GM06990 (cell line): ENCODE measurements around the gene PFKFB3.
"Not testable (repeated sequence)": the region's sequence is repeated elsewhere in the genome, so short reads cannot be mapped to it uniquely, and the experiment has no call there.

Source experiments
- DNase-seq: peaks from one replicate; pipeline ENCODE4 v3.0.0-alpha.2; 2011; ENCODE audit not compliant: insufficient read length; ENCODE audit errors: extremely low read depth
- H3K27me3 ChIP-seq: replicated peaks from 2 replicates; pipeline ENCODE4 v1.6.0; 2011; ENCODE audit warnings: low read length; ENCODE audit not compliant: control insufficient read depth, insufficient read depth
- H3K36me3 ChIP-seq: 2 replicates; pipeline ENCODE4 v1.5.1; 2011; ENCODE audit warnings: low read length; ENCODE audit not compliant: control insufficient read depth, insufficient read depth
- H3K4me3 ChIP-seq: replicated peaks from 2 replicates; pipeline ENCODE4 v1.5.1; 2011; ENCODE audit warnings: low read depth, mild to moderate bottlenecking, control low read depth, low read length
- TF ChIP-seq, protein P1 (sequence below): IDR thresholded peaks from 2 replicates; pipeline ENCODE4 v1.5.1; 2011; ENCODE audit warnings: low read length, control low read depth, mild to moderate bottlenecking, inconsistent platforms; ENCODE audit not compliant: insufficient read depth, poor library complexity, severe bottlenecking

PFKFB3 gene

DNA sequence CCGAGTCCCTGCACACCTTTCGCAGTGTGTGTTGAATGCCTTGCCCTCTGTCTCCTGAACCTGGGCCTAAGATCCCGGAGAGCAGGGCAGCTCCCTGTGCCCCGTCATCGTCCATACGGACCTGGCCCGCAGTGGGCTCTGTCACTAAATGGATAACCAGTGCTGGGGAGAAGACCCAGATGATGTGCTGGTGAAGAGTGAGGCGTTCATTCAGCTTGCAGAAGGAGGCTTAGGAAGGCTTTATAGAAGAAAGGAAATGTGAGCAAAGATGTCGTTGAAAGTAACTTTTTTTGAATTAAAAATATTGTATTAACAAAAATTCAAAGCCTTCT lies 34.4 kb downstream of the PFKFB3 start:
- no peak overlapping the region for H3K4me3 ChIP-seq
- TF ChIP-seq, protein P1, sequence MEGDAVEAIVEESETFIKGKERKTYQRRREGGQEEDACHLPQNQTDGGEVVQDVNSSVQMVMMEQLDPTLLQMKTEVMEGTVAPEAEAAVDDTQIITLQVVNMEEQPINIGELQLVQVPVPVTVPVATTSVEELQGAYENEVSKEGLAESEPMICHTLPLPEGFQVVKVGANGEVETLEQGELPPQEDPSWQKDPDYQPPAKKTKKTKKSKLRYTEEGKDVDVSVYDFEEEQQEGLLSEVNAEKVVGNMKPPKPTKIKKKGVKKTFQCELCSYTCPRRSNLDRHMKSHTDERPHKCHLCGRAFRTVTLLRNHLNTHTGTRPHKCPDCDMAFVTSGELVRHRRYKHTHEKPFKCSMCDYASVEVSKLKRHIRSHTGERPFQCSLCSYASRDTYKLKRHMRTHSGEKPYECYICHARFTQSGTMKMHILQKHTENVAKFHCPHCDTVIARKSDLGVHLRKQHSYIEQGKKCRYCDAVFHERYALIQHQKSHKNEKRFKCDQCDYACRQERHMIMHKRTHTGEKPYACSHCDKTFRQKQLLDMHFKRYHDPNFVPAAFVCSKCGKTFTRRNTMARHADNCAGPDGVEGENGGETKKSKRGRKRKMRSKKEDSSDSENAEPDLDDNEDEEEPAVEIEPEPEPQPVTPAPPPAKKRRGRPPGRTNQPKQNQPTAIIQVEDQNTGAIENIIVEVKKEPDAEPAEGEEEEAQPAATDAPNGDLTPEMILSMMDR: no peak
- no peak for DNase-seq
- H3K36me3 ChIP-seq: no peaks in the 10 kb centered on the region; the same call in 1 of the 2 replicates
- no peaks in the 10 kb centered on the region for H3K27me3 ChIP-seq

DNA sequence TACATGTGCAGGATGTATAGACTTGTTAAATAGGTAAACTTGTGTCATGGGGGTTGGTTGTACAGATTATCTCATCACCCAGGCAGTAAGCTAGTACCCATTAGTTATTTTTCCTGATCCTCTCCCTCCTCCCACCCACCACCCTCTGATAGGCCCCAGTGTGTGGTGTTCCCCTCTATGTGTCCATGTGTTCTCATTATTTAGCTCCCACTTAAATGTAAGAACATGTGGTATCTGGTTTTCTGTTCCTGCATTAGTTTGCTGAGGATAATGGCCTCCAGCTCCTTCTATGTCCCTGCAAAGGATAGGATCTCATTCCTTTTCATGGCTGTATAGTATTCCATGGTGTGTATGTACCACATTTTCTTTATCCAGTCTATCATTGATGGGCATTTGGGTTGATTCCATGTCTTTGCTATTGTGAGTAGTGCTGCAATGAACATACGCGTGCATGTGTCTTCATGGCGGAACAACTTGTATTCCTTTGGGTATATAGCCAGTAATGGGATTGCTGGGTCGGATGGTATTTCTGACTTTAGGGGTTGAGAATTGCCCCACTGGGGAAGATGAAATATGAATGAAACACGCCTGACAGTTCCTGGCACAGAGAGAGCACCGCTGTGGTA lies 36.0 kb downstream of the PFKFB3 start:
- not testable (repeated sequence) for DNase-seq, H3K36me3 ChIP-seq

DNA sequence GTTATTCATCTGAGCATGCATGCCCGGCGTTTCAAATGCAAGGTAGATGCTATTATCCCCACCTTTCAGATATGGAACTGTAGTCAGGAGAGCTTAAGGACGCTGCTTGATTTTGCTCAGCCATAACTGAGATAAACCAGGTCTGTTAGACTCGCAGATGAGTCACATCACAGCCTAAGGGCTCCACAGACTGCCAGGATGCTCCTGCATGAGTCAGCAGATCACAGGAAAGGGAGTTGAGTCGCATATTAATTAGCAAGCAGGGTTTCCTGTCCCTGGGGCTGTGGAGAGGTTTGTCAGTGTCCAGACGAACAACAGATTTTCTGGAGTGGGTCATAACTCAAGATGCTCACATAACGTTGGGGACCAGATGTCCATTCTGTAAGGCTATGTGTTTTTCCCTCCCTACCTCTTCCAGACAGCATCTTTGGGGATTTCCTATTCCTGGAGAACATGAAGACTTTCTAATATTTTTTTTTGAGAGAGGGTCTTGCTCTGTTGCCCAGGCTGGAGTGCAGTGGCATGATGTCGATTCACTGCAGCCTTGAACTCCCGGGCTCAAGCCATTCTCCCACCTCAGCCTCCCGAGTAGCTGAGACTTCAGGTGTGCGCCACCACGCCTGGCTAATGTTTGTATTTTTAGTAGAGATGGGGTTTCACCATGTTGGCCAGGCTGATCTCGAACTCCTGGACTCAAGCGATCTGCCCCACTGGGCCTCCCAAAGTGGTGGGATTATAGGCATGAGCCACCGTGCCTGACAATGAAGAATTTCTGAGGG lies 36.7 kb downstream of the PFKFB3 start:
- no peak for DNase-seq
- Histone ChIP-seq H3K27me3 (no peaks in the 10 kb centered on the region), H3K36me3 (no peaks in the 10 kb centered on the region), H3K4me3 (no peak overlapping the region)
- TF ChIP-seq, protein P1: no peak

More for the DNA sequence above, 36.0 kb downstream of the PFKFB3 start:
- H3K27me3 ChIP-seq, H3K4me3 ChIP-seq: not testable (repeated sequence)

DNA sequence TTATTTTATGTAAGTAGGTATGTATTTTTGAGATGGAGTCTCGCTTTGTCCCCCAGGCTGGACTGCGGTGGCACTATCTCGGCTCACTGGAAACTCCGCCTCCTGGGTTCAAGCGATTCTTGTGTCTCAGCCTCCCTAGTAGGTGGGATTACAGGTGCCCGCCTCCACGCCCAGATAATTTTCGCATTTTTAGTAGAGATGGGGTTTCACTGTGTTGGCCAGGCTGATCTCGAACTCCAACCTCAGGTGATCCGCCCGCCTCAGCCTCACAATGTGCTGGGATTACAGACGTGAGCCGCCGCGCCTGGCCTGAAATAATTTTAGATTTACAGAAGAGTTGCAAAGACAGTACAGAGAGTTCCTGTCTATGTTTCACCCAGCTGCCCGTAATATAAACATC lies 37.5 kb downstream of the PFKFB3 start:
- no peaks in the 10 kb centered on the region for H3K27me3 ChIP-seq
- no peak for DNase-seq
- TF ChIP-seq, protein P1: no peak
- H3K36me3 ChIP-seq: no peaks in the 10 kb centered on the region
- no peak overlapping the region for H3K4me3 ChIP-seq

DNA sequence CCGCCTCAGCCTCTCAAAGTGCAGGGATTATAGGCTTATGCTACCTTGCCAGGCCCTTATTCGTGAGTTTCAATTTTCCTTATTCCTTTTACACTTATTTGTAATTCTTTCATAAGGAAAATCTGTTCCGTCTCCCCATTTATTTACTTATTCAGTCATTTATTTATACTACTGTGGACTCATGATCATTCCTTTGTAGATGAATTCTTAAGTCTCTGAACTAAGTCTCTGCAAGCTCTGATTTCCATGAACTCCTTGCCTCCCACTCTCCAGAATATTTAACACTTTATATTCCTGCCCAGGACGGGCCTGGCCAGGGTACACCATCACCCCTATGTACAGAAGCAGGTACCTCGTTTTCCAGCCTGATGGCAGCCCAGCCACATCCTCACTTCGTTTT lies 39.4 kb downstream of the PFKFB3 start:
- no peaks in the 10 kb centered on the region for H3K36me3 ChIP-seq
- DNase-seq: no peak
- TF ChIP-seq, protein P1: no peak
- no peaks in the 10 kb centered on the region for H3K27me3 ChIP-seq
- no peak overlapping the region for H3K4me3 ChIP-seq

DNA sequence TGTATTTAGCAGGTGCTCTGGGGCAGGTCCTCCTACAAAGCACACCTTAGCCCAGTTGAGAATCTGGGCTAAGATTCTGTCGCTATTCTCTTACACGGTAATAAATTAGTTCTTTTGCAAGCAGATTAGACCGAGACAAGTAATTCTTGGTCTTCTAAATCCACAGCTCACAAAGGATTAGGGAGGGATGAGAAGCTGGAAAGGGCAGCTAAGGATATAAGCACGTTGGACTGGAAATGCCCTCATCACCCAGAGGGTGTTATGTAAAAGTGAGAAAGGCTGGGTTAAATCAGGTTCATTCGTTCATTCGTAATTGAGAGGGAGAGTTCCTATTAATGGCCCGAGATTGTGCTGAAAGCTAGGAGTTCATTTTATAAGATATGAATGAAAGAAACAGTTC lies 41.8 kb downstream of the PFKFB3 start:
- no peak overlapping the region for H3K4me3 ChIP-seq
- no peaks in the 10 kb centered on the region for H3K36me3 ChIP-seq
- DNase-seq: no peak
- TF ChIP-seq, protein P1: no peak
- H3K27me3 ChIP-seq: no peaks in the 10 kb centered on the region
